ENCODE results near the gene AK8. TPM values are rescaled to one million over a fixed set of nuclear protein-coding genes. Genes with fewer than 3 reads are reported as not detected.

AK8 gene
- total RNA-seq, 2 donors from 2014 or later, result 0.66 TPM; not detected in 1

DNA sequence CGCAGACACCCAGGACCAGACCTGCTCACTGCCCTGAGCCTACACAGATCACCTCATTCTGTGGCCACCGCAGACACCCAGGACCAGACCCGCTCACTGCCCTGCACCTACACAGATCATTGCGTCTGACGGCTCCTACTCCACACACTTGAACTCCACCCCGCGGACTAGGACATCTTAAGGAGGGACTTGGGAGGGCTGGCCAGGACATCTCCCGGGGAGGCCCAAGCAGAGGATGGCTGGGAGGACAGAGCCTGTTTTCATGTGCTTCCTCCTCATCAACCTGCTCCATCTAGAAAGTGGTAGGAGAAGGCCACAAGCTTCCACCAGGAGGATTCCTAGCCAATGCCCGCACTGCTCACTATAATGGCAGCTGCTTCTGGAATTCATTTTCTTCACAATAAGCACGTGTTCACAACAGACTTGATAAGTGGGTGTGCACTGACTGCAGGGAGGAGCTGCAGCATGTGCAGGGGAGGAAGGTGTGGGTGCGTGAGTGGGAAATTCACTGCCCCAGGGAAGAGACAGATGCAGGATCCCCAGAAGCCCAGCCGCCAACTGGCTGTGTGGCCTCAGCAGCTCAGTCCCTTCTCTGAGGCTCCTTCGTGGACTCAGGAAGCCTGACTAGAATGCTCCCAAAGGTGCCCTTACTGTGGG is 64.8 kb downstream of the AK8 start:
- no peak for ATAC-seq (replicated peaks)
- Mint-ChIP-seq H3K27me3 (peaks cover 42% of the 10 kb centered on the region), H3K27ac (no peak overlapping the region), H3K36me3 (ENCODE audit: low read depth) (no peaks in the 10 kb centered on the region), H3K9me3 (no peaks in the 10 kb centered on the region), H3K4me1 (no peaks in the 10 kb centered on the region), H3K4me3 (no peak overlapping the region)

DNA sequence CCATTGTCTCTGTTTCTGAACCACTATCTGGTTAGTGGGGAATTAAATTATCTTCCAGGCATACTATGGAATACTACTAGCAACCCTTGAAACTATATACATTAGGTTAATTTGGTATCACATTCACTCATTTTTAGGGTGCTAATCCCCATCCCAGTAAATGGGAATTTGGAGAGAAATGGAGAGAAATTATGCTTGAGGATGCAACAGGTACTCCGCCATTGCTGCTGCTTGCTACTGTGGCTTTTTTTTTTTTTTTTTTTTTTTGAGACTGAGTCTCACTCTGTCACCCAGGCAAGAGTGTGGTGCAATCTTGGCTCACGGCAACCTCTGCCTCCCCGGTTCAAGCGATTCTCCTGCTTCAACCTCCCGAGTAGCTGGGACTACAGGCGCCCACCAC is 66.1 kb downstream of the AK8 start:
- Mint-ChIP-seq H3K27ac (no peak overlapping the region), H3K36me3 (ENCODE audit: low read depth) (no peaks in the 10 kb centered on the region), H3K9me3 (no peaks in the 10 kb centered on the region), H3K4me1 (no peaks in the 10 kb centered on the region), H3K27me3 (peaks cover 43% of the 10 kb centered on the region), H3K4me3 (no peak overlapping the region)
- no peak for ATAC-seq (replicated peaks)

DNA sequence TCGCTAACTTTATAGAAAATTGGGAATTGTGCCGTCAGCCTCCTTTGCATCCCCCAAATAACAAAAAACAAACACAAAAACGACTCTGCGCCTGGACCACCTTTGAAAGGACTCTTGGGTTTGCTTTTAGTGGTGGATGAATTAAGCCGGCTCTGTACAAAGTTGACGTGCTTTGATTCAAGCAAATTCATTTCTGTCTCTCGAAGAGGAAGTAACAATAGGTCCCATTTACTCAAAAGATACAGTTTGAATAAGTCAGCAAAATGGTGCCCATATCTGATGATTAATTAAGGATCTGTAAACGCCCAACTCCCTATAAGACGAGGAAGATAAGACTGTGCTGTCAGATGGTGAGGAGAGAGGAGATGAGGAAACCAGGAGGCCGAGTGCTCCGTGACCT is 67.8 kb downstream of the AK8 start:
- Mint-ChIP-seq H3K36me3 (ENCODE audit: low read depth) (no peaks in the 10 kb centered on the region), H3K4me3 (no peak overlapping the region), H3K4me1 (no peaks in the 10 kb centered on the region), H3K27ac (no peak overlapping the region), H3K27me3 (peaks cover 49% of the 10 kb centered on the region), H3K9me3 (no peaks in the 10 kb centered on the region)
- no peak for ATAC-seq (replicated peaks)

DNA sequence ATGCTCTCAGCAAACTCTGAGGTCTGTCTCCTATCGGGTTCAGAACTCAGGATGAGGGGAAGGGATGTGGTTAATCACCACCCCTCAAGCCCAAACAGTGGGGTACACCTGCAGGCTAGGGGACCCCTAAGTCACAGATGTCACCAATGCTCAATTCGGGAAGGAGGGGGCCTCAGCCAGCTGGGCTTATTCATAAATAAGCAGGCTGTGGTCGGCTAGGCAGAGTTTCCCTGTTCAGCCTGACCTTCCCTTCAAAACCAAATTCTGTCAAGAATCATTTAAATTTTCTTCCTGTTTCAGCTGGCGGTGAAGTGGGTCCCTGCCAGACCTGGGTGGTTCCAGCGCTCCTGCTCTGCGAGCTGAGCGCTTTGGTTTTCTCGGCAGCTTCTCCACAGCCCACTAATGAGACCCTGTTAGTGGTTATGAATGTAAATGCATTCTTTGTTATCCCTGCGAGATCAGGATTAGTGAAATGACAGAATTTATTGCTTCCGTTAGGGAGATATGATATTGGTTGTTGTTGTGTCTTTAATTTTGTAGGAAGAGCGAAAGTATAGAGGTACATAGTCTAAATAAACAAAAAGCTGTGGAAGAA is 68.3 kb downstream of the AK8 start:
- ATAC-seq (replicated peaks), result no peak
- Mint-ChIP-seq H3K27ac (no peak overlapping the region), H3K9me3 (no peaks in the 10 kb centered on the region), H3K36me3 (ENCODE audit: low read depth) (no peaks in the 10 kb centered on the region), H3K4me1 (no peaks in the 10 kb centered on the region), H3K4me3 (no peak overlapping the region), H3K27me3 (peaks cover 51% of the 10 kb centered on the region)

DNA sequence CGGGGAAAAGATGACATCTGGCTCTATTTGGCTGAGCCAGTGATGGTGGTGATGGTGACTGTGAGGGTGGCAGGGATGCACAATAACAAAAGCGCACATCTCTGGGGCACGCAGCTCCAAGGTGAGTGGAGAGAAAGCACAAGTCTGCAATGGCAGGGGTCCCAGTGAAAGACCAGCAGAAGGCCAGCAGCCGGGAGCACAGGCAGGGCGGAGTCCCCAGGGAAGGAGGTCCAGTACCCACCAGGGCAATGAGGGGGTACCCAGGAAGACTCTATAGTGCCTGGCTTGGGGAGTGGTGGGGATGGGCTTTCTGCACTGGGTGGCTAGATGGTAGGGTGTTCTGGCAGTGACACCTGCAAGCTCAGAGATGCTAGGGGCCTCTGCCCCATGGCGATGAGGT is 69.4 kb downstream of the AK8 start:
- no peaks in the 10 kb centered on the region for H3K36me3 Mint-ChIP-seq (ENCODE audit: low read depth)
- no peak overlapping the region for H3K4me3 Mint-ChIP-seq
- no peak for ATAC-seq (replicated peaks)
- no peaks in the 10 kb centered on the region for H3K4me1 Mint-ChIP-seq
- H3K27ac Mint-ChIP-seq, result no peak overlapping the region
- peaks cover 51% of the 10 kb centered on the region for H3K27me3 Mint-ChIP-seq
- H3K9me3 Mint-ChIP-seq, result no peaks in the 10 kb centered on the region

DNA sequence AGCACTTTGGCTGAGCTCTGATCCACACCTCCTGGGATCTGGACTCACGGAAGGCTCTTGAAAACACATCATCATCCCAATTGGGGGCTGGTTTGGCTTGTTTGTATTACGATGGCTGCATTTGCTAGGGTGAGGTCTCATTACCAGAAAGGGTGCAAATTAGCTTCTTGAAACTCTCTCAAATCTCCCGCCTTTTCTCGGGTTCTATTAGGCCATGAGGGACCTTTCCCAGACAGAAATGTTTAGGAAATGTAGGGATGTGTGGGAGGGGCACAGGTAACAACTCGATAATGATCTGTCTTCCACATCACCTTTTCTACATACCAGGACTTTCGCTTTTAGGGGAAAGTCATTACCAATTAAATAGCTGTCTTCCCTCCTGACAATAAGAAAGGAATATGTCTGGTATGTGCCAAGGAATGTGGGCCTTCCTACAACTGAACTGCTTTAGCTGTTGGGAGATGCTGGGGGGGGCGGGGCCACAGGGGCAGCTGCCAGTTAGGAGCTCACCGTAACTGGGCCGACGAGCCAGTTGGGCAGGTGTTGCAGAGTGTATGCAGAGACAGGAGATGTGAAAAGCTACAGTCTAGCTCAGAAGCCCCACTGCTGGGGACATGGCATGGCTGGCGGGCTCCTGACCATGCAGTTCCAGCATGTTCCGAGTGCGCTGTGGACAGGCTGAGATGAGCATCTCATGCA is 71.2 kb downstream of the AK8 start:
- no peak for ATAC-seq (replicated peaks)
- H3K27ac Mint-ChIP-seq, result no peak overlapping the region
- H3K4me1 Mint-ChIP-seq, result no peaks in the 10 kb centered on the region
- no peak overlapping the region for H3K4me3 Mint-ChIP-seq
- peaks cover 56% of the 10 kb centered on the region for H3K27me3 Mint-ChIP-seq
- H3K9me3 Mint-ChIP-seq, result no peaks in the 10 kb centered on the region
- no peaks in the 10 kb centered on the region for H3K36me3 Mint-ChIP-seq (ENCODE audit: low read depth)

DNA sequence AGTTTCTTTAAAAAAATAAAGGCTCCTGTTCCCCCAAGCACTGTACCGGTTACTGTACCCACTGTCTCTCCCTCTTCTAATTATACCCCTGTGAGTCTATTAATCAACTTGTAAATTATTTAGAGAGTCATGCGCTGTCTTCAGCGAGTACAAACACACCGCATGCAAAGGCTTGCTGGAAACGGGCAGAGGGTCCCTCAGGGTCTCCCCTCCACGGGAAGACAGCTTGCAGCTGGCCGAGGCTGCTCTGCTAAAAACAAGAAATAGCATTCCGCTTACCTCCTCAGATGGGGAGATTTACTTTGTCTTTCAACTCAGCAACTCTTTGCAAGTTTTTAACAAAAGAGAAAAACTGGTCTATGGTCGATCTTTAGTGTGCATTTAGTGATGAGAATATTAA is 71.8 kb downstream of the AK8 start:
- H3K4me3 Mint-ChIP-seq, result no peak overlapping the region
- no peak for ATAC-seq (replicated peaks)
- H3K36me3 Mint-ChIP-seq (ENCODE audit: low read depth), result no peaks in the 10 kb centered on the region
- H3K4me1 Mint-ChIP-seq, result no peaks in the 10 kb centered on the region
- no peak overlapping the region for H3K27ac Mint-ChIP-seq
- H3K27me3 Mint-ChIP-seq, result peaks cover 56% of the 10 kb centered on the region
- H3K9me3 Mint-ChIP-seq, result no peaks in the 10 kb centered on the region

DNA sequence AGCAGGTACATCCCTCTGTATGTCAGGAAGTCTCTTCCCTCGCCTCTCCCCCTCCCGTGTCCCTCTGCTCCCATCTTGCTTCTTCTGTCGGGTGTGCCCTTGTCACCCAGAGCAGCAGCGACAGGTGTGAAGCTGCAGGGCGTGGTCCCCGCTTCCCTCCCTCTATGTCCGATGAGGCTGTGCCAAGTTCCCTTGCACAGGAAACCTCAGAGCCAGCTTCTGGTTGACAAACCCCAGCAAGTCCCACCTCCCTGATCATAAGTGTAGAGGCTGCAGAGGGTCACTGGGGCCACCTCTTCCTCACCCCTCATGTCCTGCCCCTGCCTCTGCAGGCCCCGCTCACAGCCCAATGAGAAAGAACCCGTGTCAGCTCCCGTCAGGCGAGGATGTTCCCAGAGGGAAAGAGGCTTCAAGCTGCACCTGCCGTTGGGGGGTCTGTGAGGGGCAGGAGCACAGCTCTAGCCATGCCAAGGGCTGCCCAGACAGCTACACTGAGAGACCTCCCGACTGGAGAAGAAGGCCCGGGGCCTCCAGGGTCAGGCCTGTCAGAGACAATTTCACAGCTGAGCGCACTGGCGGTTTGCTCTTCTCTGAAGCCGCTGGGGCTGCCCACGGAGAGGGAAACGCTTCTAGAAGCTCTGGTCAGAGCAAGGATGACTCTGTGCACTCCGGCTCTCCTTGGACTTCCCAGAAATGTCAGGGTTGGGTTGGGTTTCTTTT is 73.3 kb downstream of the AK8 start:
- Mint-ChIP-seq H3K36me3 (ENCODE audit: low read depth) (no peaks in the 10 kb centered on the region), H3K4me3 (no peak overlapping the region), H3K9me3 (no peaks in the 10 kb centered on the region), H3K4me1 (no peaks in the 10 kb centered on the region), H3K27ac (no peak overlapping the region), H3K27me3 (peaks cover 55% of the 10 kb centered on the region)
- ATAC-seq (replicated peaks), result no peak

DNA sequence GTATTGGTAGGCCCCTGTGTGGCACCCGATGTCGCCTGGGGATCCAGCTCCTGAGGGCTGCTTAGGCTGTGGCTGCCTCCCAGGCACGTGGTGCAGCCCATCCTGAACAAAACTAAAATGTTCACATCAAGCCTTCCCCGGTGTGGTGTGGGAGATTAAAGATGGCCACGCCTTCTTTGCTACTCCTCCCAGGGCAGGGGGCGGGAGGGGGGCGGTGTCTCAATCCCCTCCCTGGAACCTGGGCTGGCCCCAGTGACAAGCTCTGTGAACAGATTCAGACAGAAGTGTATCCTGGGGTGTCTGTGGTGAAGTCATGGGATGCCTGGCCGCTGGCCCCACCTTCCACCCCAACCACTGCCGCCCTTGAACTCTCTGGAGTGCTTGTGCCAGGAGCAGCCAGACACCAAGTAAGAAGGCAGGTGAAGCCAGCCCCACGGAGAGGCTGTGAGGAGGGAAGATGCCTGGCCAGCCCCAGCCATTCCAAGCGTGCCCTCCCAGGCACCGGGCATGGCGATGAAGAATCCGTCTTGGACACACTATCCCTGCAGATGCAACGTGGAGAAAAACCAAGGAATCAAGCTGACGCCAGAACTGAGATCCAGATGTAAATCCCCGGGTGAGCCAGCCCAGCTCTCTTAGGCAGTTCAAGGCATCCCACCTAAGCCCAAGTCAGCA is 75.8 kb downstream of the AK8 start:
- H3K27ac Mint-ChIP-seq, result no peak overlapping the region
- H3K4me1 Mint-ChIP-seq, result no peaks in the 10 kb centered on the region
- H3K36me3 Mint-ChIP-seq (ENCODE audit: low read depth), result no peaks in the 10 kb centered on the region
- H3K4me3 Mint-ChIP-seq, result no peak overlapping the region
- no peak for ATAC-seq (replicated peaks)
- peaks cover 43% of the 10 kb centered on the region for H3K27me3 Mint-ChIP-seq
- no peaks in the 10 kb centered on the region for H3K9me3 Mint-ChIP-seq

DNA sequence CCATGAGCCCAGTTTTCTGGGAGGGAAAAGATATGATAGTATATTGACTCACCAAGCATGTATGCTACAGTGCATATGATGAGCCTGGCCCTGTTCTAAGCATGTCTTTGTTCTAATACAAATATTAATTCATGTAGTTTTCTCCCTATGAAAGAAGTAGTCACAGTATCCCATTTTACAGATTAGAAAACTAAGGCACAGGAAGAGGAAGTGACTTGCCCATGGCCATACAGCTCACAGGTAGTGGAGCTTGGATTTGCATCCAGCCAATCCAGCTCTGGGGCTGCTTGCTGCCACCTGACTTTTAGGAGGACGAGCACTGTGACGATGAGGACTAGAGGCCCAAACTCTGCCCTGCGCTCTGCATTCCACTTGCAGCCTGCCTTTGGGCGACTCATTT is 76.4 kb downstream of the AK8 start:
- no peak for ATAC-seq (replicated peaks)
- Mint-ChIP-seq H3K36me3 (ENCODE audit: low read depth) (no peaks in the 10 kb centered on the region), H3K4me1 (no peaks in the 10 kb centered on the region), H3K9me3 (no peaks in the 10 kb centered on the region), H3K27ac (no peak overlapping the region), H3K27me3 (peaks cover 43% of the 10 kb centered on the region), H3K4me3 (no peak overlapping the region)

DNA sequence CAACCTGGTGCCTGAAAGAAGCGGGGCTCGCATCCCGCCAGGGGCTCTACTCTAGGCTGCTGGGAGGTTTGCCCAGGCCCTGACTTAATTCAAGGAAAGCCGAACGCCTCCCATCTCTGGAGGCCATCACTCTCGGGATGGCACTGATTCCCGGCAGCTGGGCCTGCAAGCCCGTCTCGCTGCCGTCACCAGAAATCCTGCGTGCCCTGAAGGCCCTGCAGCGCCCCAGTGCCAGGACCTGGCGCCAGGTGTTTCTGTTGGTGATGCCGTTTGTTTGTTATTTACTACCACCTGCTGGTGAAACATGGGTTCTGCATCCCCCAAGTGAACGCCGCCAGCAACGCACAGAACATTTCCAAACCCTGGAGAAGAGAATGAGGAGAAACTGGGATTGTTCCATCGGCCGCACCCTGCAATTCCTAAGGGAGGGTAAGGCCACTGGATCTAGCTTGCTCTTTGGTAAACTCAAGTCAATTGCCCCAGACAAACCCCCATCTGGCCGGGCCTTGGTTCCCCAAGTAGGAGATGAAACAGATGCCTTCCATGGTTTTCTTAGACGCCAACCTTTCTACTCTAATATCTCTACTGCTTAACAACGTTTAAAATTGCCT is 77.9 kb downstream of the AK8 start:
- ATAC-seq (replicated peaks), result peak; percentile 86
- Mint-ChIP-seq H3K9me3 (no peaks in the 10 kb centered on the region), H3K27ac (peak overlapping the region; percentile 28), H3K36me3 (ENCODE audit: low read depth) (no peaks in the 10 kb centered on the region), H3K4me1 (no peaks in the 10 kb centered on the region), H3K27me3 (peaks cover 38% of the 10 kb centered on the region), H3K4me3 (no peak overlapping the region)

DNA sequence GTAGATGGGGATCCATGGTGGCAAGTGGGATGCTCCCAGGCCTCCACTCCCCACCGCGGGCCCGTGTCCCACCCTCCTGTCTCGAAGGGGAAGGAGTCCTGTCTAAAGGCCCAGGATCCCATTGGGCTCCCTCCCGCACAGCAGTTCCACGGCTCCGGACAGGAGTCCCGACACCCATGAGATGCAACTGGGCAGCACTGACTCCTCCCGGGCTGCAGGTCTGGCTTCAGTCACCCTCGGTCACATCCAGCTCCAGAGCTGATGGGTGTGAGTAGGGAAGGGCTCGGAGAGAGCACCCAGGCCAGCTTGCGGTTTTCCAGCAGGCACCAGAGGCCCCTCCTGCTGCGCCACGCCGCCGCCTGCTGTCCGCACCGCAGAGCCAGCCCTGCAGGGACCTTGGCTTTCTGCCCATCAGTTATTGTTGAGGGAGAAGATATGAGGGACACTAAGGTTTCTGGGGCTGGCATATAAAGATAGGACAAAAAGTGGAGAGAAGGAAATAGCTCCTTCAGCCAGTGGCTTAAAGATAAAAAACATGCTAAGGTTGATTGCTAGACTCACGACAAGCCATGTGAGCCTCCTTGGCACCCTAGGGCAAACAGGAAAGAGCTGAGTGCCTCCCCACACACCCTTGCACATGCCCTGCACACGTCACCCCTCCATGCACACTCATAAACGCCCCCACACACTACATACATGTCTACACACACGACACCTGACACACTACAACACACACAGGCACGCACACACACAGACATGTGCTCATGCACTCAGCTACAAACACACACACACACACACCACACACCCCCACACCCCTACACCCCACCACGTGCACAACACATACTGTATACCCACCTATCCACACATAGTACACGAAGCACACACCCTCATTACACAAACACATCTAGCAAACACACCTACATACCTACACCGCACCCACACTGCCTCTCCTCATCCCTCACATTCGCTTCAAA is 79.0 kb downstream of the AK8 start:
- Mint-ChIP-seq H3K27me3 (peaks cover 41% of the 10 kb centered on the region), H3K9me3 (no peaks in the 10 kb centered on the region), H3K36me3 (ENCODE audit: low read depth) (no peaks in the 10 kb centered on the region), H3K4me1 (no peaks in the 10 kb centered on the region), H3K4me3 (no peak overlapping the region), H3K27ac (peak overlapping the region; percentile 28)
- no peak for ATAC-seq (replicated peaks)
